K562 (cell line): Measurements from ENCODE around the gene AGO1. TPM values are rescaled to one million over a fixed set of nuclear protein-coding genes. Genes with fewer than 3 reads are reported as not detected.

Experiments
- EHMT2 ChIP-seq: fragments of 450-650 bp; IDR thresholded peaks from 2 replicates; pipeline ENCODE4 v1.6.1; 2018; ENCODE audit warnings: antibody characterized with exemption
- ELK1 ChIP-seq: sonication (generic); formaldehyde crosslinking; IDR thresholded peaks from 2 replicates; pipeline ENCODE4 v1.8.1; 2022; ENCODE audit warnings: missing genetic modification reagents
- EZH2 ChIP-seq: IDR thresholded peaks from 2 replicates; pipeline ENCODE4 v1.6.1; 2012; ENCODE audit warnings: low read depth, mild to moderate bottlenecking, inconsistent platforms, low read length, borderline replicate concordance
- FUS ChIP-seq: fragments of 200-400 bp; formaldehyde crosslinking; optimal IDR thresholded peaks from 2 replicates; pipeline ENCODE3; 2017; ENCODE audit warnings: low read depth, low read length
- GABPB1 ChIP-seq: sonication (generic); formaldehyde crosslinking; IDR thresholded peaks from 2 replicates; pipeline ENCODE4 v1.8.0; 2022; ENCODE audit warnings: mild to moderate bottlenecking, missing genetic modification reagents
- HLTF ChIP-seq: fragments of 450-650 bp; IDR thresholded peaks from 2 replicates; pipeline ENCODE4 v1.6.1; 2016
- LCOR ChIP-seq: sonication (generic); formaldehyde crosslinking; IDR thresholded peaks from 2 replicates; pipeline ENCODE4 v1.8.0; 2022; ENCODE audit warnings: mild to moderate bottlenecking, missing genetic modification reagents
- MAFF ChIP-seq: IDR thresholded peaks from 2 replicates; pipeline ENCODE4 v1.6.1; 2012; ENCODE audit warnings: low read length, improper control_type of control experiment
- NFE2 ChIP-seq: IDR thresholded peaks from 2 replicates; pipeline ENCODE4 v1.6.1; 2014; ENCODE audit warnings: antibody characterized with exemption, low read depth
- PBX2 ChIP-seq, 2 experiments: IDR thresholded peaks in 1 of 2; conservative IDR thresholded peaks in 1 of 2; 2 replicates each; pipeline ENCODE4 v1.6.1; 2016; ENCODE audit warnings: low read depth in 2 of 2, mild to moderate bottlenecking in 1 of 2, missing compliant biosample characterization in 1 of 2, missing genetic modification characterization in 1 of 2, moderate library complexity in 1 of 2
- PTTG1 ChIP-seq: fragments of 450-650 bp; IDR thresholded peaks from 2 replicates; pipeline ENCODE4 v1.6.1; 2016; ENCODE audit warnings: low read depth, mild to moderate bottlenecking, missing genetic modification characterization, missing compliant biosample characterization
- SMARCE1 ChIP-seq: fragments of 450-650 bp; IDR thresholded peaks from 2 replicates; pipeline ENCODE4 v1.7.1; 2016; ENCODE audit warnings: mild to moderate bottlenecking
- SP1 ChIP-seq: sonication (generic); formaldehyde crosslinking; IDR thresholded peaks from 2 replicates; pipeline ENCODE4 v1.8.1; 2022; ENCODE audit warnings: mild to moderate bottlenecking, missing genetic modification reagents
- TRIM28 ChIP-seq: fragments of 450-650 bp; IDR thresholded peaks from 2 replicates; pipeline ENCODE4 v1.6.1; 2017
- WHSC1 ChIP-seq: IDR thresholded peaks from one replicate; pipeline ENCODE4 v1.6.1; 2012; ENCODE audit warnings: low read length, control low read depth, inconsistent platforms
- ZNF12 ChIP-seq: sonication (generic); formaldehyde crosslinking; IDR thresholded peaks from 2 replicates; pipeline ENCODE4 v1.4.0; 2020; ENCODE audit warnings: mild to moderate bottlenecking, missing genetic modification reagents
- ZNF277 ChIP-seq: fragments of 250-450 bp; sonication (Bioruptor Pico); IDR thresholded peaks from 2 replicates; pipeline ENCODE4 v1.8.0; 2022; ENCODE audit warnings: inconsistent platforms, mild to moderate bottlenecking, moderate library complexity, borderline replicate concordance
- ZNF449 ChIP-seq: fragments of 250-450 bp; sonication (Bioruptor Pico); IDR thresholded peaks from 2 replicates; pipeline ENCODE4 v1.8.0; 2022; ENCODE audit warnings: moderate library complexity, mild to moderate bottlenecking, inconsistent platforms
- polyA plus RNA-seq, 8 experiments: library from polyadenylated mRNA; depleted of rRNA in 4 of 8; stranded (reverse) in 5 of 8; unstranded in 3 of 8; fragments of >200 nt; fragmentation: Nextera tagmentation in 2 of 8; fragmentation: Illumina TruSeq in 1 of 8; extraction: Ambion mirVana in 2 of 8; extraction: Trizol in 1 of 8; gene quantifications; 2 replicates each; pipeline versions ENCODE4 v1.2.1 to v1.2.3, GENCODE V29; 2011 to 2014; ENCODE audit warnings: inconsistent platforms in 1 of 8, missing spikeins in 1 of 8
- total RNA-seq, 7 experiments: library from RNA; depleted of rRNA in 6 of 7; stranded (reverse); fragments of >200 nt in 6 of 7; fragmentation: Illumina TruSeq in 2 of 7; extraction: Trizol in 2 of 7; gene quantifications; 2 replicates each; pipeline versions ENCODE4 v1.2.1 to v1.2.3, GENCODE V29; 2011 to 2021; ENCODE audit warnings: low replicate concordance in 1 of 7
- TF ChIP-seq, protein P1 (sequence below): fragments of 250-450 bp; sonication (Bioruptor Pico); IDR thresholded peaks from 2 replicates; pipeline ENCODE4 v1.8.0; 2022; ENCODE audit warnings: moderate library complexity, mild to moderate bottlenecking, inconsistent platforms
- TF ChIP-seq, protein P2 (sequence below): fragments of 450-650 bp; IDR thresholded peaks from 2 replicates; pipeline ENCODE4 v1.7.1; 2018; ENCODE audit warnings: mild to moderate bottlenecking, low read depth; ENCODE audit not compliant: partially characterized antibody

The AGO1 gene
- total and polyA plus RNA-seq, 9 of the 15 experiments (the other 6 are each of a cell fraction or from before 2014, with no cell fraction given): 7.3 to 64.2 (median 26.0) TPM

- TF ChIP-seq SP1: peak; percentile 73; the same call in 1 of the 2 replicates
- TF ChIP-seq NFE2: no peak
- TF ChIP-seq GABPB1: no peak
- TF ChIP-seq HLTF: 0 out of 2 replicates have a peak, but pooled peaks have one; percentile 41
- TF ChIP-seq ELK1 (CRISPR knock-in tag): no peak
- TF ChIP-seq EZH2: no peak
- TF ChIP-seq LCOR (CRISPR knock-in tag): peak; percentile 93; the same call in 1 of the 2 replicates
- TF ChIP-seq, protein P1, sequence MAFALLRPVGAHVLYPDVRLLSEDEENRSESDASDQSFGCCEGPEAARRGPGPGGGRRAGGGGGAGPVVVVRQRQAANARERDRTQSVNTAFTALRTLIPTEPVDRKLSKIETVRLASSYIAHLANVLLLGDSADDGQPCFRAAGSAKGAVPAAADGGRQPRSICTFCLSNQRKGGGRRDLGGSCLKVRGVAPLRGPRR (CRISPR knock-in tag): no peak
- no peak for TF ChIP-seq FUS
- no peak; the same call in 1 of the 2 replicates for TF ChIP-seq TRIM28
- TF ChIP-seq, protein P2, sequence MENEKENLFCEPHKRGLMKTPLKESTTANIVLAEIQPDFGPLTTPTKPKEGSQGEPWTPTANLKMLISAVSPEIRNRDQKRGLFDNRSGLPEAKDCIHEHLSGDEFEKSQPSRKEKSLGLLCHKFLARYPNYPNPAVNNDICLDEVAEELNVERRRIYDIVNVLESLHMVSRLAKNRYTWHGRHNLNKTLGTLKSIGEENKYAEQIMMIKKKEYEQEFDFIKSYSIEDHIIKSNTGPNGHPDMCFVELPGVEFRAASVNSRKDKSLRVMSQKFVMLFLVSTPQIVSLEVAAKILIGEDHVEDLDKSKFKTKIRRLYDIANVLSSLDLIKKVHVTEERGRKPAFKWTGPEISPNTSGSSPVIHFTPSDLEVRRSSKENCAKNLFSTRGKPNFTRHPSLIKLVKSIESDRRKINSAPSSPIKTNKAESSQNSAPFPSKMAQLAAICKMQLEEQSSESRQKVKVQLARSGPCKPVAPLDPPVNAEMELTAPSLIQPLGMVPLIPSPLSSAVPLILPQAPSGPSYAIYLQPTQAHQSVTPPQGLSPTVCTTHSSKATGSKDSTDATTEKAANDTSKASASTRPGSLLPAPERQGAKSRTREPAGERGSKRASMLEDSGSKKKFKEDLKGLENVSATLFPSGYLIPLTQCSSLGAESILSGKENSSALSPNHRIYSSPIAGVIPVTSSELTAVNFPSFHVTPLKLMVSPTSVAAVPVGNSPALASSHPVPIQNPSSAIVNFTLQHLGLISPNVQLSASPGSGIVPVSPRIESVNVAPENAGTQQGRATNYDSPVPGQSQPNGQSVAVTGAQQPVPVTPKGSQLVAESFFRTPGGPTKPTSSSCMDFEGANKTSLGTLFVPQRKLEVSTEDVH: no peak
- no peak for TF ChIP-seq MAFF
- TF ChIP-seq SMARCE1: peak; percentile 74
- no peak; the same call in 1 of the 2 replicates for TF ChIP-seq ZNF12 (CRISPR knock-in tag)
- TF ChIP-seq WHSC1: no peak
- TF ChIP-seq PBX2 (CRISPR knock-in tag; IDR thresholded peaks at IDR 0.05; ENCODE audit: low read depth): no peak
- TF ChIP-seq PBX2 (tag; conservative IDR thresholded peaks at IDR 0.05; ENCODE audit: low read depth): peak; percentile 92
- no peak for TF ChIP-seq ZNF449 (CRISPR knock-in tag)
- no peak for TF ChIP-seq ZNF277 (CRISPR knock-in tag)
- TF ChIP-seq EHMT2: peak; percentile 99
- TF ChIP-seq PTTG1 (tag): no peak
Observed at GRCh38 chr1:35881850-35882273, 1.1 kb upstream of the AGO1 start (continued).
